Aorta (tissue), 5 donors: ENCODE results near the gene FBXO46. TPM values are rescaled to one million over a fixed set of nuclear protein-coding genes. Genes with fewer than 3 reads are reported as not detected.

Experiments
- ATAC-seq: fragments of 200-7000 bp; cut with Tn5 transposase; one replicate; pipeline ENCODE4 v1.9.1; 2022; ENCODE audit warnings: moderate library complexity; ENCODE audit not compliant: low FRiP score
- DNase-seq, 2 donors: peaks; one replicate each; pipeline ENCODE4 v3.0.0-alpha.2; 2020
- H3K27ac ChIP-seq, 2 donors: one replicate each; pipeline ENCODE4 v1.5.1; 2013; ENCODE audit warnings: low read length in 2 of 2, mild to moderate bottlenecking in 2 of 2, moderate library complexity in 2 of 2, control low read depth in 1 of 2, inconsistent platforms in 1 of 2, low read depth in 1 of 2
- H3K27me3 ChIP-seq, 2 donors: one replicate each; pipeline ENCODE4 v1.6.1; 2013; ENCODE audit warnings: control low read depth in 1 of 2, low read length in 1 of 2, mild to moderate bottlenecking in 1 of 2, moderate library complexity in 1 of 2; ENCODE audit not compliant: insufficient read depth in 2 of 2, control insufficient read depth in 1 of 2
- H3K36me3 ChIP-seq, 2 donors: one replicate each; pipeline ENCODE4 v1.6.1; 2013; ENCODE audit warnings: control low read depth in 1 of 2, low read length in 1 of 2, mild to moderate bottlenecking in 1 of 2; ENCODE audit not compliant: insufficient read depth in 2 of 2, control insufficient read depth in 1 of 2
- H3K4me1 ChIP-seq, 2 donors: one replicate each; pipeline ENCODE4 v1.6.1; 2013; ENCODE audit warnings: low read length in 2 of 2, control low read depth in 1 of 2, mild to moderate bottlenecking in 1 of 2, moderate library complexity in 1 of 2; ENCODE audit not compliant: insufficient read depth in 2 of 2, control insufficient read depth in 1 of 2
- H3K4me3 ChIP-seq, 2 donors: one replicate each; pipeline ENCODE4 v1.5.1; 2013; ENCODE audit warnings: low read length in 2 of 2, control low read depth in 1 of 2, mild to moderate bottlenecking in 1 of 2
- H3K9me3 ChIP-seq: one replicate; pipeline ENCODE4 v1.6.1; 2013; ENCODE audit warnings: mild to moderate bottlenecking, low read length; ENCODE audit not compliant: control insufficient read depth
- WGBS, 2 donors: extraction: QIAGEN DNeasy Blood & Tissue Kit; methylation state at CpG; one replicate each; pipeline ENCODE4 v1.1.7; 2013; 5-methylcytosine and 5-hydroxymethylcytosine counted together
- intact Hi-C, 2 donors: fragments of 100-400 bp; cut with DNase I; formaldehyde crosslinking; loops; one replicate each; pipeline versions ENCODE4 v1.14.2 to v1.15.0; 2022
- polyA plus RNA-seq, 2 donors: library from polyadenylated mRNA; stranded (reverse); fragments of 200-250 nt; gene quantifications; one replicate each; pipeline ENCODE4 v1.2.3, GENCODE V29; 2013
- total RNA-seq, 2 donors: library from RNA; stranded (reverse); fragmentation: NEBNext Ultra II Directional; extraction: Animal tissue kit (Norgen Biotek cat#: 25700); gene quantifications; one replicate each; pipeline ENCODE4 v1.2.1, GENCODE V29; 2021
- donor health status: healthy with polysubstance abuse.
- donor health status: Bipolar disorder and iron deficiency.
- donor health status: DM: no; HTN: no; CAD: no.
- donor health status: DM: no; HTN: no; CAD: no.
- donor health status: DM: yes; HTN: yes; CAD: no.

The FBXO46 gene
- total and polyA plus RNA-seq, 4 donors = 1.9 to 15.5 (median 8.9) TPM

DNA sequence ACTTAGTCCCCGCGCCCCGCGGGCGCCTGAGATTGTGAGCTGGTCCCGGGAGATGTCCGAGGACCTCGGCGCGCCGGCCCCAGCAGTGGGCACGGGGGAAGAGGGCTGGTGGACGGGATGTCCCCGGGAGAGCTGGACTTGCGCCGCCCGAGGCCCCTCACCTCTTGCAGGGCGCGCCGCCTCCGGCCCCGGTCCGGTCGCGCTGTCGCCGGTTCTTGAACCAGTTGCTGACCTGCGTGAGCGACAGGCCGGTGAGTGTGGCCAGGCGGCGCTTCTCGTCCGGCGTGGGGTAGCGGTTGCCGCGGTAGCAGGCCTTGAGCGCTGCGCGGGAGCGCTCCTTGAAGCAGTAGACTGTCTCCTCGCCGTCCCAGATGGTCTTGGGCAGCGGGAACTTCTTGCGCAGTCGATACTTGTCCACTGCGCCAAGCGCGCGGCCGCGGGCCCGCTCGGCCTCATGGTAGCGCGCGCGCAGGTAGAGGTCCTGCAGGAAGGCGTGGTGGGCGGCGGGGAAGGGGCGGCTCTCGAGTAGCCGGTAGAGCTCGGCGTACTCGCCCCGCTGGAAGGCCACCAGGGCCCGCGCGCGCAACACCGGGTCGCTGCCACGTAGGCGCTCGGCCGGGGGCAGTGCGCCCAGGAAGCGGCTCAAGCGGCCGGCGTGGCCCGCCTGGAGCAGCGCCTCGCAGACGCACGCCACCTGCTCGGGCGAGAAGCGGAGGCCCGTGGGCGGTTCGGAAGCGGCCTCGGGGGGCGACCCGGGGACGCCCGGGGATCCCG is 37.4 kb upstream of the FBXO46 start:
- ATAC-seq = no peak
- DNase-seq = peak; percentile 79 to 86
- intact Hi-C loops = loop anchor here (2.0 to 5.0 kb wide), 4 partner anchors 15 to 76 kb away; partner anchors contain the start of genes FBXO46 (in 2 of the 2), MEIOSIN (in 2 of the 2), DMPK (in 1 of the 2) and QPCTL (in 1 of the 2)

DNA sequence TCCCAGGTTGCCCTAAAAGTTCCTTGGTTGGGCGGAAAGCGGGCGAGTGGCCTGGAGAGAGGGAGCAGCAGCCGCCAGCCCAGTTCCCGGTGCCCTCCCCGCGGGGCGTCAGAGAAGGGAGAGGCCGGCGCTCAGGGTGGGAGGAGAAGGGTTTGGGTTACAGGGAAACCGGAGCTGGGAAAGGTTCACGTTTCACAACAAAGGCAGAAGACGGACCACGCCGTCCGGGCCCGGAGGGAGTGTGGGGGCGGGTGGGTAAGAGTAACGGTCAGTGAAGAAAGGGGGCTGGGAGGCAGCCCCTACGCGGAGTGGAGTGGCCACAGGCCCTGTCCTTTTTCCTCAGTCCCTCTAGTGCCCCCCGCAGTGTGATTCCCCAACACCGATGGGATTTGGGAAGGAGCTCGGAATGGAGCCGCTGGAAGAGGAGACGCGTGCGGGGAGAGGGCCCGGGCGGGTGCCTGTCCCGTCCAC is 36.7 kb upstream of the FBXO46 start:
- no peaks in the 10 kb centered on the region for H3K4me1 ChIP-seq
- intact Hi-C loops = loop anchor here (5.0 kb wide), 3 partner anchors 35 to 75 kb away; partner anchors contain the start of genes FBXO46 (in 2 of the 2), MEIOSIN (in 2 of the 2), QPCTL (in 1 of the 2) and SNRPD2 (in 1 of the 2)
- peak; percentile 85 to 91 for DNase-seq
- peak; percentile 2 for ATAC-seq
- H3K36me3 ChIP-seq = no peaks in the 10 kb centered on the region
- H3K27me3 ChIP-seq = no peaks in the 10 kb centered on the region
- peak overlapping the region; percentile 50 to 88 for H3K27ac ChIP-seq
- H3K4me3 ChIP-seq = peak overlapping the region; percentile 74 to 79
- H3K9me3 ChIP-seq = no peaks in the 10 kb centered on the region
- 4% methylated on average over 30 to 31 of the region's 31 CpGs for WGBS, 2 donors

More for the DNA sequence above, 37.4 kb upstream of the FBXO46 start:
- Histone ChIP-seq H3K27ac (peak overlapping the region; percentile 50 to 78), H3K4me1 (no peaks in the 10 kb centered on the region), H3K36me3 (no peaks in the 10 kb centered on the region), H3K4me3 (peak overlapping the region; percentile 74 to 79), H3K9me3 (no peaks in the 10 kb centered on the region), H3K27me3 (no peaks in the 10 kb centered on the region)
- 0% methylated on average over 84 to 102 of the region's 102 CpGs for WGBS, 2 donors

DNA sequence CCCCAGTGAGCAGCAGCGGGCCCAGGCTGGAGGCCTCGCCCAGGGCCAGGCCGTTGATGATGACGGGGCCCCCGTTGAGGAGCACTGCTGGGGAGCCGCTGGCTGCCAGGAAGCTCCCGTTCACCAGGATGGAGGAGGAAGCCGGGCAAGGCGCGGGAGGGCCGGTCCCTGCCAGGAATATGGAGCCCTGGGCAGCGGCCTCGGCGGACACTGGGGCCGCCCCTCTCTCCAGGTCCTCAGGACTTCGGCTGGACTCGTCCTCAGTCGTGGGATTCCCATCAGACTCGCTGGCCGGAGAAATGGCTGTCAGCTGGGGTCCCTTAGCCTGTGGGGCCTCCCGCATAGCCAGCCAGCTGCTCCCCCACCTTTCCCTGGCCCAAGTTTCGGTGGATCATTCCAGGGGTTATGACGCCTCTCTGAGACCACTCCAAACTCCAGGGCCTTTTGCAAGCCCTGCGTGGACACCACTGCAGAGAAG is 36.2 kb upstream of the FBXO46 start:
- ATAC-seq = no peak
- Histone ChIP-seq H3K4me3 (peak overlapping the region; percentile 29 to 79), H3K36me3 (no peaks in the 10 kb centered on the region), H3K27me3 (no peaks in the 10 kb centered on the region), H3K9me3 (no peaks in the 10 kb centered on the region), H3K27ac (peak overlapping the region; percentile 23 to 88), H3K4me1 (no peaks in the 10 kb centered on the region)
- intact Hi-C loops = loop anchor here (5.0 kb wide), 3 partner anchors 35 to 75 kb away; partner anchors contain the start of genes FBXO46 (in 2 of the 2), MEIOSIN (in 2 of the 2), QPCTL (in 1 of the 2) and SNRPD2 (in 1 of the 2)
- DNase-seq = peak; percentile 68 to 85
- WGBS, 2 donors = 3 to 5% methylated on average over 23 to 24 of the region's 24 CpGs

GRCh38 chr19:45766296-45766868 is 35.7 kb upstream of the FBXO46 start:
- DNase-seq (peak in 1 of 2 donors; percentile 56), ATAC-seq (no peak)
- WGBS, 2 donors = 34 to 40% methylated on average over 13 to 17 of the region's 17 CpGs
- no peaks in the 10 kb centered on the region for H3K36me3 ChIP-seq
- intact Hi-C loops = loop anchor here (5.0 kb wide), 3 partner anchors 34 to 74 kb away; partner anchors contain the start of genes FBXO46 (in 2 of the 2), MEIOSIN (in 2 of the 2), QPCTL (in 1 of the 2) and SNRPD2 (in 1 of the 2)
- H3K4me3 ChIP-seq = peak overlapping the region; percentile 29 to 79
- peak overlapping the region; percentile 23 to 88 for H3K27ac ChIP-seq
- no peaks in the 10 kb centered on the region for H3K4me1 ChIP-seq
- no peaks in the 10 kb centered on the region for H3K9me3 ChIP-seq
- no peaks in the 10 kb centered on the region for H3K27me3 ChIP-seq

GRCh38 chr19:45765702-45766295 is 35.1 kb upstream of the FBXO46 start:
- Histone ChIP-seq H3K9me3 (no peaks in the 10 kb centered on the region), H3K4me1 (no peaks in the 10 kb centered on the region), H3K27me3 (no peaks in the 10 kb centered on the region), H3K4me3 (no peak overlapping the region), H3K27ac (peak overlapping the region; percentile 24 to 88), H3K36me3 (no peaks in the 10 kb centered on the region)
- WGBS, 2 donors = 51 to 52% methylated on average over 21 to 23 of the region's 23 CpGs
- intact Hi-C loops = loop anchor here (5.0 kb wide), 3 partner anchors 33 to 73 kb away; partner anchors contain the start of genes FBXO46 (in 2 of the 2), MEIOSIN (in 2 of the 2), QPCTL (in 1 of the 2) and SNRPD2 (in 1 of the 2)
- DNase-seq = peak in 1 of 2 donors; percentile 58
- ATAC-seq = no peak

GRCh38 chr19:45764945-45765701 is 34.4 kb upstream of the FBXO46 start:
- no peaks in the 10 kb centered on the region for H3K36me3 ChIP-seq
- intact Hi-C loops = loop anchor here (5.0 kb wide), 3 partner anchors 33 to 73 kb away; partner anchors contain the start of genes FBXO46 (in 2 of the 2), MEIOSIN (in 2 of the 2), QPCTL (in 1 of the 2) and SNRPD2 (in 1 of the 2)
- no peak overlapping the region for H3K4me3 ChIP-seq
- DNase-seq (peak in 1 of 2 donors; percentile 64), ATAC-seq (no peak)
- no peaks in the 10 kb centered on the region for H3K27me3 ChIP-seq
- no peaks in the 10 kb centered on the region for H3K4me1 ChIP-seq
- peak overlapping the region; percentile 17 to 72 for H3K27ac ChIP-seq
- WGBS, 2 donors = 25 to 29% methylated on average over 20 to 21 of the region's 21 CpGs
- H3K9me3 ChIP-seq = no peaks in the 10 kb centered on the region

DNA sequence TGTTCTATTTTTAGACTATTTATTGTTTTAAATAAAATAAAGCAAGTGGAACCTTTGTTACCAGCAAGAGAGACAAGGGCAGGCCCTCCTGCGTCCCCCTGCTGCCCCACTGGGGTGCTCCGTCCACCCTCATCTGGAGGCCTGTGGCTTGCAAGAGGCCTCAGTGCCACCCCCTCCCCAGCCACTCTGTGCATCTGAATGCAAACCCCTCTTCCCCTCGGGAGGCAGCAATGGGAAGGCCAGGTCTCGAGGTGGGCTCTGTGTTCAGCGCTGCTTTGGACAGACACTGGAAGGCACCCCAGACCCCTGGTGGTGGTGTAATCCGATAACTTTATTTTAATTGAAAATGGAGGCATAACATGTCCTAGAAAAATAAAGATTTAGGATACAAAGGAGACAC is 33.8 kb upstream of the FBXO46 start:
- Histone ChIP-seq H3K36me3 (no peaks in the 10 kb centered on the region), H3K27ac (peak overlapping the region; percentile 24 to 72), H3K9me3 (no peaks in the 10 kb centered on the region), H3K4me3 (no peak overlapping the region), H3K27me3 (no peaks in the 10 kb centered on the region), H3K4me1 (no peaks in the 10 kb centered on the region)
- WGBS, 2 donors = 27 to 31% methylated on average over 6 of the region's 6 CpGs
- DNase-seq (no peak), ATAC-seq (no peak)
- intact Hi-C loops = no loop called here
